ENCODE results near the gene PRKAG1. TPM values are rescaled to one million over a fixed set of nuclear protein-coding genes. Genes with fewer than 3 reads are reported as not detected.

Gene PRKAG1
- total and polyA plus RNA-seq, 10 of the 15 experiments (the other 5 are each of a cell fraction or from before 2014, with no cell fraction given), result 44.5 to 91.6 (median 60.9) TPM

- H3K4me1 ChIP-seq (ENCODE audit: control insufficient read depth, insufficient read depth, low read length), result no peaks in the 10 kb centered on the region
- no peak overlapping the region for H2AFZ ChIP-seq (ENCODE audit: control insufficient read depth, low read depth, low read length)
- no peak overlapping the region for H3K4me2 ChIP-seq (ENCODE audit: control insufficient read depth, insufficient read depth)
- in situ Hi-C loops (cut with MboI) (no loop called here), intact Hi-C loops (cut with micrococcal nuclease; ENCODE audit: unreplicated experiment) (no loop called here)
- DNase-seq (ENCODE audit: low read depth, low spot score) (no peak), FAIRE-seq (no peak), ATAC-seq (no peak)
- WGBS (ENCODE audit: insufficient coverage, insufficient replicate concordance, low lambda C conversion rate, missing lambda C conversion rate), result 84% methylated on average over 9 of the region's 9 CpGs
- ChIA-PET POLR2A (no interaction called here), RAD21 (ENCODE audit: unreplicated experiment) (no interaction called here), SMC1A (ENCODE audit: uncharacterized antibody, unreplicated experiment) (no interaction called here), CTCF (interaction anchor here (0.7 to 1.4 kb wide), 3 partner anchors 15 to 295 kb away, joined by 3 to 5 read pairs (median 4); partner anchors contain the start of gene TROAP)
- H3K9me3 ChIP-seq (replicated peaks; ENCODE audit: control insufficient read depth, insufficient read depth, low read length), result no peaks in the 10 kb centered on the region
- BruUV-seq (replicated peaks), result no TSS peak
- no peaks in the 10 kb centered on the region for H4K20me1 ChIP-seq (ENCODE audit: control insufficient read depth, insufficient read depth)
- H3K4me3 ChIP-seq, result no peak overlapping the region
- H3K9ac ChIP-seq (ENCODE audit: control insufficient read depth, insufficient read depth, low read length), result no peak overlapping the region
- TF ChIP-seq RFX5 (IDR thresholded peaks at IDR 0.05; ENCODE audit: low read depth, low read length) (no peak), NBN (IDR thresholded peaks at IDR 0.05) (no peak), ZNF207 (IDR thresholded peaks at IDR 0.05; ENCODE audit: borderline replicate concordance) (no peak), NR2C1 (IDR thresholded peaks at IDR 0.05) (no peak), TAF1 (IDR thresholded peaks at IDR 0.05; ENCODE audit: borderline replicate concordance, low read depth, low read length) (no peak), SREBF2 (IDR thresholded peaks at IDR 0.05; ENCODE audit: low read length) (no peak), CBX5 (IDR thresholded peaks at IDR 0.05; ENCODE audit: low read depth) (no peak), ZNF622 (IDR thresholded peaks at IDR 0.05) (no peak)
- H3K36me3 ChIP-seq (ENCODE audit: control insufficient read depth in 2 of 2, insufficient read depth in 2 of 2, low read length in 1 of 2), result peaks cover 23 to 27% of the 10 kb centered on the region in 2 experiments
- no peaks in the 10 kb centered on the region for H3K79me2 ChIP-seq (ENCODE audit: control insufficient read depth, insufficient read depth, low read length)
- H3K27ac ChIP-seq (ENCODE audit: control insufficient read depth, insufficient read depth), result no peak overlapping the region
- H3K27me3 ChIP-seq (replicated peaks in 1 of 2; ENCODE audit: control insufficient read depth in 2 of 2, insufficient read depth in 2 of 2, low read length in 1 of 2), result no peaks in the 10 kb centered on the region
These were observed 9.4 kb upstream of the PRKAG1 start for GRCh38 chr12:49027846-49028555.

Data from GM12878 (cell line).